Right ventricle myocardium inferior (tissue), 1 donor: ENCODE data around the gene SMPDL3B. TPM values are rescaled to one million over a fixed set of nuclear protein-coding genes. Genes with fewer than 3 reads are reported as not detected.
"Not testable (repeated sequence)": the region's sequence is repeated elsewhere in the genome, so short reads cannot be mapped to it uniquely, and the experiment has no call there.

Experiments
- ATAC-seq: fragments of 200-7000 bp; cut with Tn5 transposase; one replicate; pipeline ENCODE4 v1.9.1; 2020; ENCODE audit warnings: mild to moderate bottlenecking, moderate library complexity
- DNase-seq: peaks from one replicate; pipeline ENCODE4 v3.0.0; 2021; ENCODE audit errors: missing footprints
- intact Hi-C: fragments of 100-400 bp; cut with DNase I; formaldehyde crosslinking; loops from one replicate; pipeline ENCODE4 v1.11.0; 2022
- total RNA-seq: library from RNA; stranded (reverse); fragmentation: NEBNext Ultra II Directional; extraction: Animal tissue kit (Norgen Biotek cat#: 25700); gene quantifications from one replicate; pipeline ENCODE4 v1.2.1, GENCODE V29; 2021
- donor health status: DM: no; HTN: yes; CAD: no; lungs with severe emphysema.

SMPDL3B gene
- total RNA-seq, 1 donor from 2014 or later, result not detected

DNA sequence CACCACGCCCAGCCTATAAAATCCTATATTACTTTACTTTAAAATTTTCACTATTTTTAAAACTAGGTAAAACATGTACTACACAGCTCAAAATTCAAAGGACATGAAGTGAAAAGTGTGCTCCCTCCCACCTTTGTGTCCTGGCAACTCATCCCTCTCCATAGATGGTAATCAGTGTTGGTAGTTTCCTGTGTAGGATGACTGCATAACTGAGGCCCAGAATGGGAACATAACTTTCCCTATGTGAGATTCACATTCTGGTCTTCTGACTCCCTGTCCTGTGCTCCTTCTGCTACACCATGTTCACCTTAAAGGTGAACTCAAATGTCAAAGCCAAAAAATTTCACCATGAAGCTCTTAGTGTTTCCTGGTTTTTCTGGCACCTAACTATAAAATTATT, 64.3 kb downstream of the SMPDL3B start:
- intact Hi-C loops, result no loop called here
- DNase-seq, result no peak
- ATAC-seq, result no peak

DNA sequence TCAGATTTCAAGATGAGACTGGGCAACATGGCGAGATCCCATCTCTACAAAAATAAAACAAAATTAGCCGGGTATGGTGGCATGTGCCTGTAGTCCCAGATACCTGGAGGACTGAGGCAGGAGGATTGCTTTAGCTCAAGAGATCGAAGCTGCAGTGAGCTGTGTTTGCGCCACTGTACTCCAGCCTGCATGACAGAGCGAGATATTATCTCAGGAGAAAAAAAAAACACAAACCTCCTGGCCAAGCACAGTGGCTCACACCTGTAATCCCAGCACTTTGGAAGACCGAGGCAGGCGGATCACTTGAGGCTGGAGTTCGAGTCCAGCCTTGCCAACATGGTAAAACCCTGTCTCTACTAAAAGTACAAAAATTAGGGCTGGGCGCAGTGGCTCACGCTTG, 67.8 kb downstream of the SMPDL3B start:
- intact Hi-C loops, result no loop called here
- ATAC-seq (no peak), DNase-seq (no peak)

GRCh38 chr1:28003117-28003516, 68.3 kb downstream of the SMPDL3B start:
- DNase-seq, ATAC-seq, intact Hi-C loops: not testable (repeated sequence)

Other genes with a start within 250 kb of the SMPDL3B start
- 10.6 TPM for gene FAM76A, start 209.0 kb upstream of the SMPDL3B start, total RNA-seq
- gene STX12, start 161.8 kb upstream of the SMPDL3B start, total RNA-seq, result 24.4 TPM
- 23.9 TPM for gene PPP1R8, start 104.2 kb upstream of the SMPDL3B start, total RNA-seq
- 6.3 TPM for gene THEMIS2, start 62.5 kb upstream of the SMPDL3B start, total RNA-seq
- 24.0 TPM for gene RPA2, start 20.4 kb upstream of the SMPDL3B start, total RNA-seq
- 6.2 TPM for gene XKR8, start 25.0 kb downstream of the SMPDL3B start, total RNA-seq
- gene EYA3, start 153.6 kb downstream of the SMPDL3B start, total RNA-seq, result 18.3 TPM
- 2.7 TPM for gene PTAFR, start 241.7 kb downstream of the SMPDL3B start, total RNA-seq